GM23338 (cell line): ENCODE data around the gene CNGB1. TPM values are rescaled to one million over a fixed set of nuclear protein-coding genes. Genes with fewer than 3 reads are reported as not detected.

ENCODE experiments used
- ATAC-seq: fragments of 200-7000 bp; cut with Tn5 transposase; 3 replicates; pipeline ENCODE4 v1.9.1; 2020
- DNase-seq: peaks from one replicate; pipeline ENCODE4 v3.0.0-alpha.2; 2015; ENCODE audit warnings: low spot score
- H2AFZ ChIP-seq: fragments of 200-600 bp; sonication (generic); 2 replicates; pipeline ENCODE4 v1.8.0; 2016; ENCODE audit warnings: antibody characterized with exemption, mild to moderate bottlenecking, moderate library complexity
- H3F3A ChIP-seq: fragments of 200-600 bp; sonication (generic); replicated peaks from 2 replicates; pipeline ENCODE4 v1.8.0; 2017; ENCODE audit warnings: antibody characterized with exemption, mixed run types, low read depth
- H3K27ac ChIP-seq: fragments of 200-600 bp; sonication (generic); 2 replicates; pipeline ENCODE4 v1.6.1; 2016; ENCODE audit warnings: low read depth
- H3K27me3 ChIP-seq: fragments of 200-600 bp; sonication (generic); 2 replicates; pipeline ENCODE4 v1.8.0; 2016; ENCODE audit warnings: mild to moderate bottlenecking, mixed run types, moderate library complexity; ENCODE audit not compliant: insufficient read depth
- H3K36me3 ChIP-seq: fragments of 200-600 bp; sonication (generic); 2 replicates; pipeline ENCODE4 v1.8.0; 2016; ENCODE audit warnings: mild to moderate bottlenecking; ENCODE audit not compliant: insufficient read depth
- H3K4me1 ChIP-seq: fragments of 200-600 bp; sonication (generic); 2 replicates; pipeline ENCODE4 v1.8.0; 2016; ENCODE audit warnings: mild to moderate bottlenecking, moderate library complexity; ENCODE audit not compliant: insufficient read depth
- H3K4me2 ChIP-seq: fragments of 200-600 bp; sonication (generic); 2 replicates; pipeline ENCODE4 v1.7.1; 2017; ENCODE audit warnings: mixed run types
- H3K4me3 ChIP-seq: fragments of 200-600 bp; sonication (generic); 2 replicates; pipeline ENCODE4 v1.6.1; 2016; ENCODE audit warnings: mixed run types
- H3K79me2 ChIP-seq: fragments of 200-600 bp; sonication (generic); replicated peaks from 2 replicates; pipeline ENCODE4 v1.8.0; 2017; ENCODE audit warnings: mild to moderate bottlenecking; ENCODE audit not compliant: insufficient read depth
- H3K9me2 ChIP-seq: fragments of 200-600 bp; sonication (generic); 2 replicates; pipeline ENCODE4 v1.8.0; 2017; ENCODE audit not compliant: insufficient read depth
- H4K20me1 ChIP-seq: fragments of 200-600 bp; sonication (generic); replicated peaks from 2 replicates; pipeline ENCODE4 v1.8.0; 2017; ENCODE audit warnings: mild to moderate bottlenecking; ENCODE audit not compliant: insufficient read depth
- H3K27ac Mint-ChIP-seq: 2 replicates; pipeline ENCODE4 v1.8.0; 2020; ENCODE audit warnings: inconsistent platforms, mild to moderate bottlenecking, moderate library complexity, mixed read lengths
- H3K27me3 Mint-ChIP-seq: 3 replicates; pipeline ENCODE4 v1.8.0; 2022; ENCODE audit warnings: low read depth, mild to moderate bottlenecking, moderate library complexity, mixed read lengths, inconsistent platforms; ENCODE audit not compliant: insufficient read depth, poor library complexity
- H3K36me3 Mint-ChIP-seq: 3 replicates; pipeline ENCODE4 v1.8.0; 2021; ENCODE audit warnings: low read depth, mild to moderate bottlenecking, inconsistent platforms, moderate library complexity, mixed read lengths
- H3K4me1 Mint-ChIP-seq: 3 replicates; pipeline ENCODE4 v1.8.0; 2020; ENCODE audit warnings: mild to moderate bottlenecking, inconsistent platforms, mixed read lengths
- H3K4me3 Mint-ChIP-seq: 3 replicates; pipeline ENCODE4 v1.8.0; 2021; ENCODE audit warnings: moderate library complexity, mild to moderate bottlenecking, inconsistent platforms, mixed read lengths
- H3K9me3 Mint-ChIP-seq: 3 replicates; pipeline ENCODE4 v1.8.0; 2020; ENCODE audit warnings: moderate library complexity, mild to moderate bottlenecking, inconsistent platforms, mixed read lengths
- CREB1 ChIP-seq: fragments of 250-450 bp; sonication (Bioruptor Pico); IDR thresholded peaks from 2 replicates; pipeline ENCODE4 v1.5.0; 2020; ENCODE audit warnings: low read depth, mild to moderate bottlenecking, moderate library complexity
- EZH2 ChIP-seq: fragments of 200-600 bp; sonication (generic); IDR thresholded peaks from one replicate; pipeline ENCODE4 v1.8.0; 2017; ENCODE audit warnings: antibody characterized with exemption, mild to moderate bottlenecking, low read depth; ENCODE audit not compliant: unreplicated experiment
- JUNB ChIP-seq: IDR thresholded peaks from one replicate; pipeline ENCODE4 v1.6.1; 2016; ENCODE audit warnings: antibody characterized with exemption; ENCODE audit not compliant: unreplicated experiment
- POLR2AphosphoS5 ChIP-seq: IDR thresholded peaks from 2 replicates; pipeline ENCODE4 v1.6.1; 2016; ENCODE audit warnings: antibody characterized with exemption, low read depth
- REST ChIP-seq: IDR thresholded peaks from one replicate; pipeline ENCODE4 v1.6.1; 2018; ENCODE audit warnings: antibody characterized with exemption; ENCODE audit not compliant: unreplicated experiment
- STAT1 ChIP-seq: IDR thresholded peaks from one replicate; pipeline ENCODE4 v1.6.1; 2016; ENCODE audit warnings: antibody characterized with exemption; ENCODE audit not compliant: unreplicated experiment
- ZNF114 ChIP-seq: fragments of 250-450 bp; sonication (Bioruptor Pico); IDR thresholded peaks from 2 replicates; pipeline ENCODE4 v1.5.0; 2020; ENCODE audit warnings: mild to moderate bottlenecking, moderate library complexity
- polyA plus RNA-seq: library from polyadenylated mRNA; unstranded; fragments of >200 nt; fragmentation: Nextera tagmentation; extraction: Ambion mirVana; gene quantifications from 2 replicates; pipeline ENCODE4 v1.2.1, GENCODE V29; 2016
- total RNA-seq: library from RNA; depleted of rRNA; stranded (reverse); fragments of >200 nt; shearing (Covaris generic); gene quantifications from 2 replicates; pipeline ENCODE4 v1.2.3, GENCODE V29; 2014
- TF ChIP-seq, protein P1 (sequence below), 2 experiments: fragments of 200-600 bp in 1 of 2; sonication (generic) in 1 of 2; conservative IDR thresholded peaks; 2 replicates each; pipeline versions ENCODE4 v1.5.1 to v1.6.1; 2016 to 2017; ENCODE audit warnings: antibody characterized with exemption in 2 of 2, low read depth in 2 of 2, mild to moderate bottlenecking in 2 of 2, moderate library complexity in 1 of 2
- TF ChIP-seq, protein P2 (sequence below): fragments of 250-450 bp; sonication (Bioruptor Pico); IDR thresholded peaks from 2 replicates; pipeline ENCODE4 v1.5.0; 2020; ENCODE audit warnings: mild to moderate bottlenecking, moderate library complexity

The CNGB1 gene
- total and polyA plus RNA-seq, 2 experiments from 2014 or later, result not detected

DNA sequence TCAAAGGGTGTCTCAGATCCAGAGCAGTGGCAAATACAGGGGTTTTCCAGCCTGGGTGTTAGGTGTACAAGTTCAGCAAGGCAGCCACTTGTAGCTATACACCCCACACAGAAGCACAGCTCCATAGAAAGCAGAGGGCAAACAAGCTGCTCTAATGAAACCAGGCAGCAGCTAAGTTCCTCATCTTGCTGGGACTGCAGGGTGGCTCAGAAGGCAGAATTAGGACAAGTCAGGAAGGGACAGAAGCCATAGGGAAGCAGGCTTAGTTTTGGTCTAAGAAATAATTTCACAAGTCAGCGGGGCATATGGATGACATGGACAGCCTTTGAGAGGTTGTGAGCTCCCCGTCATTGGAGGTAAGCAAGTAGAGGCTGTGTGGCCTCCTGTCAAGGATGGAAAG is 23.7 kb downstream of the CNGB1 start:
- no peaks in the 10 kb centered on the region for H3K79me2 ChIP-seq
- no peaks in the 10 kb centered on the region for H3K4me1 ChIP-seq
- no peaks in the 10 kb centered on the region for H3K36me3 ChIP-seq
- no peaks in the 10 kb centered on the region for H3F3A ChIP-seq
- no peak overlapping the region for H3K4me3 Mint-ChIP-seq
- no peak overlapping the region for H3K4me3 ChIP-seq
- H3K36me3 Mint-ChIP-seq, result no peaks in the 10 kb centered on the region
- peaks cover 10% of the 10 kb centered on the region; the same call in 1 of the 3 replicates for H3K4me1 Mint-ChIP-seq
- TF ChIP-seq REST, result no peak
- no peak for TF ChIP-seq ZNF114
- no peak for TF ChIP-seq EZH2
- no peak for TF ChIP-seq POLR2AphosphoS5
- TF ChIP-seq, protein P1, sequence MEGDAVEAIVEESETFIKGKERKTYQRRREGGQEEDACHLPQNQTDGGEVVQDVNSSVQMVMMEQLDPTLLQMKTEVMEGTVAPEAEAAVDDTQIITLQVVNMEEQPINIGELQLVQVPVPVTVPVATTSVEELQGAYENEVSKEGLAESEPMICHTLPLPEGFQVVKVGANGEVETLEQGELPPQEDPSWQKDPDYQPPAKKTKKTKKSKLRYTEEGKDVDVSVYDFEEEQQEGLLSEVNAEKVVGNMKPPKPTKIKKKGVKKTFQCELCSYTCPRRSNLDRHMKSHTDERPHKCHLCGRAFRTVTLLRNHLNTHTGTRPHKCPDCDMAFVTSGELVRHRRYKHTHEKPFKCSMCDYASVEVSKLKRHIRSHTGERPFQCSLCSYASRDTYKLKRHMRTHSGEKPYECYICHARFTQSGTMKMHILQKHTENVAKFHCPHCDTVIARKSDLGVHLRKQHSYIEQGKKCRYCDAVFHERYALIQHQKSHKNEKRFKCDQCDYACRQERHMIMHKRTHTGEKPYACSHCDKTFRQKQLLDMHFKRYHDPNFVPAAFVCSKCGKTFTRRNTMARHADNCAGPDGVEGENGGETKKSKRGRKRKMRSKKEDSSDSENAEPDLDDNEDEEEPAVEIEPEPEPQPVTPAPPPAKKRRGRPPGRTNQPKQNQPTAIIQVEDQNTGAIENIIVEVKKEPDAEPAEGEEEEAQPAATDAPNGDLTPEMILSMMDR (conservative IDR thresholded peaks at IDR 0.05; ENCODE audit: low read depth in 2 of 2), result no peak
- TF ChIP-seq CREB1, result no peak
- no peak for TF ChIP-seq JUNB
- H3K4me2 ChIP-seq, result no peak overlapping the region
- H3K27me3 ChIP-seq, result no peaks in the 10 kb centered on the region
- no peak overlapping the region for H2AFZ ChIP-seq
- H3K27ac ChIP-seq, result no peak overlapping the region
- no peaks in the 10 kb centered on the region for H3K9me3 Mint-ChIP-seq
- H3K27ac Mint-ChIP-seq, result no peak overlapping the region
- H3K9me2 ChIP-seq, result no peaks in the 10 kb centered on the region
- peaks cover 16% of the 10 kb centered on the region for H3K27me3 Mint-ChIP-seq
- no peaks in the 10 kb centered on the region for H4K20me1 ChIP-seq
- ATAC-seq, result no peak
- DNase-seq, result no peak

DNA sequence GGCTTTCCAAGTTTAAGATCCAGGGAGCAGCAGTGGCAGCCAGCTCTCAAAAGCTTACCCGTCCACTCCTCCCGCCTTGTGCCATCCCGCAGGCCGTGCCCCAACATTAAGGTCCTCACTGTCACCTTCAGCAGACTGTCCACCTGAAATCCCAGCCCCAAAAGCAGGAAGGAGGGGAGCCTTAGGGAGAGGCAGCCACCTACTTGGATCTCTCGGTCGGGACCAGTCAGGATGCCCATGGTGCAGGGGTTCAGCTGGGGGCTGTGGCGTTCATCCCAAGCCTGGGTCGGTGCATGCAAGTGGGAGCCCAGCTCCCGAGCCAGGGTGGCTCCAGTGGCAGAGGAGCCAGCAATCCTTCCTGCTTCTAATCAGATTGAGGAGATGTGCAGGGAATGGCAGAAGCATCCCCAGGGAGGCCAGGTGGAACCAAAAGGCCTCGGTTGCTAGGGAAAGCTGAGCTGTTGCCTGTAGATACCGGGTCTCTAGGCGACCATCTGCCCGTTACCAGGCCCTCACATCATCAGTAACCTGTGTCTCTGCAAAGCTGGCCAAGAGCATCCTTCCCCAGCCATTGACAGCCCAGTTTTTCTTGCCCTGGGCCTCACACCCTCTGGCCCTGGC is 24.6 kb downstream of the CNGB1 start:
- no peak overlapping the region for H3K27ac Mint-ChIP-seq
- Histone ChIP-seq H3K27me3 (no peaks in the 10 kb centered on the region), H3K79me2 (no peaks in the 10 kb centered on the region), H3K36me3 (no peaks in the 10 kb centered on the region), H2AFZ (no peak overlapping the region), H4K20me1 (no peaks in the 10 kb centered on the region), H3F3A (no peaks in the 10 kb centered on the region), H3K4me2 (no peak overlapping the region), H3K4me3 (no peak overlapping the region), H3K9me2 (no peaks in the 10 kb centered on the region), H3K4me1 (no peaks in the 10 kb centered on the region), H3K27ac (no peak overlapping the region)
- no peak; the same call in 2 of the 3 replicates for ATAC-seq
- no peaks in the 10 kb centered on the region for H3K36me3 Mint-ChIP-seq
- H3K4me1 Mint-ChIP-seq, result peaks cover 10% of the 10 kb centered on the region; the same call in 1 of the 3 replicates
- H3K27me3 Mint-ChIP-seq, result peaks cover 16% of the 10 kb centered on the region
- no peak overlapping the region for H3K4me3 Mint-ChIP-seq
- DNase-seq, result no peak
- H3K9me3 Mint-ChIP-seq, result no peaks in the 10 kb centered on the region
- TF ChIP-seq STAT1, result no peak
- TF ChIP-seq CREB1, result no peak
- no peak for TF ChIP-seq POLR2AphosphoS5
- TF ChIP-seq, protein P2, sequence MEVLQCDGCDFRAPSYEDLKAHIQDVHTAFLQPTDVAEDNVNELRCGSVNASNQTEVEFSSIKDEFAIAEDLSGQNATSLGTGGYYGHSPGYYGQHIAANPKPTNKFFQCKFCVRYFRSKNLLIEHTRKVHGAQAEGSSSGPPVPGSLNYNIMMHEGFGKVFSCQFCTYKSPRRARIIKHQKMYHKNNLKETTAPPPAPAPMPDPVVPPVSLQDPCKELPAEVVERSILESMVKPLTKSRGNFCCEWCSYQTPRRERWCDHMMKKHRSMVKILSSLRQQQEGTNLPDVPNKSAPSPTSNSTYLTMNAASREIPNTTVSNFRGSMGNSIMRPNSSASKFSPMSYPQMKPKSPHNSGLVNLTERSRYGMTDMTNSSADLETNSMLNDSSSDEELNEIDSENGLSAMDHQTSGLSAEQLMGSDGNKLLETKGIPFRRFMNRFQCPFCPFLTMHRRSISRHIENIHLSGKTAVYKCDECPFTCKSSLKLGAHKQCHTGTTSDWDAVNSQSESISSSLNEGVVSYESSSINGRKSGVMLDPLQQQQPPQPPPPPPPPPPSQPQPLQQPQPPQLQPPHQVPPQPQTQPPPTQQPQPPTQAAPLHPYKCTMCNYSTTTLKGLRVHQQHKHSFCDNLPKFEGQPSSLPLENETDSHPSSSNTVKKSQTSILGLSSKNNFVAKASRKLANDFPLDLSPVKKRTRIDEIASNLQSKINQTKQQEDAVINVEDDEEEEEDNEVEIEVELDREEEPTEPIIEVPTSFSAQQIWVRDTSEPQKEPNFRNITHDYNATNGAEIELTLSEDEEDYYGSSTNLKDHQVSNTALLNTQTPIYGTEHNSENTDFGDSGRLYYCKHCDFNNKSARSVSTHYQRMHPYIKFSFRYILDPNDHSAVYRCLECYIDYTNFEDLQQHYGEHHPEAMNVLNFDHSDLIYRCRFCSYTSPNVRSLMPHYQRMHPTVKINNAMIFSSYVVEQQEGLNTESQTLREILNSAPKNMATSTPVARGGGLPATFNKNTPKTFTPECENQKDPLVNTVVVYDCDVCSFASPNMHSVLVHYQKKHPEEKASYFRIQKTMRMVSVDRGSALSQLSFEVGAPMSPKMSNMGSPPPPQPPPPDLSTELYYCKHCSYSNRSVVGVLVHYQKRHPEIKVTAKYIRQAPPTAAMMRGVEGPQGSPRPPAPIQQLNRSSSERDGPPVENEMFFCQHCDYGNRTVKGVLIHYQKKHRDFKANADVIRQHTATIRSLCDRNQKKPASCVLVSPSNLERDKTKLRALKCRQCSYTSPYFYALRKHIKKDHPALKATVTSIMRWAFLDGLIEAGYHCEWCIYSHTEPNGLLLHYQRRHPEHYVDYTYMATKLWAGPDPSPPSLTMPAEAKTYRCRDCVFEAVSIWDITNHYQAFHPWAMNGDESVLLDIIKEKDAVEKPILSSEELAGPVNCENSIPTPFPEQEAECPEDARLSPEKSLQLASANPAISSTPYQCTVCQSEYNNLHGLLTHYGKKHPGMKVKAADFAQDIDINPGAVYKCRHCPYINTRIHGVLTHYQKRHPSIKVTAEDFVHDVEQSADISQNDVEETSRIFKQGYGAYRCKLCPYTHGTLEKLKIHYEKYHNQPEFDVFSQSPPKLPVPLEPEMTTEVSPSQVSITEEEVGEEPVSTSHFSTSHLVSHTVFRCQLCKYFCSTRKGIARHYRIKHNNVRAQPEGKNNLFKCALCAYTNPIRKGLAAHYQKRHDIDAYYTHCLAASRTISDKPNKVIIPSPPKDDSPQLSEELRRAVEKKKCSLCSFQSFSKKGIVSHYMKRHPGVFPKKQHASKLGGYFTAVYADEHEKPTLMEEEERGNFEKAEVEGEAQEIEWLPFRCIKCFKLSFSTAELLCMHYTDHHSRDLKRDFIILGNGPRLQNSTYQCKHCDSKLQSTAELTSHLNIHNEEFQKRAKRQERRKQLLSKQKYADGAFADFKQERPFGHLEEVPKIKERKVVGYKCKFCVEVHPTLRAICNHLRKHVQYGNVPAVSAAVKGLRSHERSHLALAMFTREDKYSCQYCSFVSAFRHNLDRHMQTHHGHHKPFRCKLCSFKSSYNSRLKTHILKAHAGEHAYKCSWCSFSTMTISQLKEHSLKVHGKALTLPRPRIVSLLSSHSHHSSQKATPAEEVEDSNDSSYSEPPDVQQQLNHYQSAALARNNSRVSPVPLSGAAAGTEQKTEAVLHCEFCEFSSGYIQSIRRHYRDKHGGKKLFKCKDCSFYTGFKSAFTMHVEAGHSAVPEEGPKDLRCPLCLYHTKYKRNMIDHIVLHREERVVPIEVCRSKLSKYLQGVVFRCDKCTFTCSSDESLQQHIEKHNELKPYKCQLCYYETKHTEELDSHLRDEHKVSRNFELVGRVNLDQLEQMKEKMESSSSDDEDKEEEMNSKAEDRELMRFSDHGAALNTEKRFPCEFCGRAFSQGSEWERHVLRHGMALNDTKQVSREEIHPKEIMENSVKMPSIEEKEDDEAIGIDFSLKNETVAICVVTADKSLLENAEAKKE (CRISPR knock-in tag), result no peak
- no peak for TF ChIP-seq EZH2
- TF ChIP-seq ZNF114, result no peak
